Measurements from ENCODE around the gene C20orf202.

C20orf202 gene

GRCh38 chr20:1184638-1185315 lies 18.5 kb upstream of the C20orf202 start, which contains the start of gene TMEM74B:
TSS of gene TMEM74B (minus strand) at chr20:1184981. CDS start at chr20:1183801, 1,180 bp downstream.
- DNase-seq, result peak; percentile 13

GRCh38 chr20:1185316-1185741 lies 17.9 kb upstream of the C20orf202 start:
- DNase-seq, result peak; percentile 58

GRCh38 chr20:1185790-1186334 lies 17.4 kb upstream of the C20orf202 start:
- peak; percentile 74 for DNase-seq

GRCh38 chr20:1186367-1186991 lies 16.8 kb upstream of the C20orf202 start:
- DNase-seq, result no peak

DNA sequence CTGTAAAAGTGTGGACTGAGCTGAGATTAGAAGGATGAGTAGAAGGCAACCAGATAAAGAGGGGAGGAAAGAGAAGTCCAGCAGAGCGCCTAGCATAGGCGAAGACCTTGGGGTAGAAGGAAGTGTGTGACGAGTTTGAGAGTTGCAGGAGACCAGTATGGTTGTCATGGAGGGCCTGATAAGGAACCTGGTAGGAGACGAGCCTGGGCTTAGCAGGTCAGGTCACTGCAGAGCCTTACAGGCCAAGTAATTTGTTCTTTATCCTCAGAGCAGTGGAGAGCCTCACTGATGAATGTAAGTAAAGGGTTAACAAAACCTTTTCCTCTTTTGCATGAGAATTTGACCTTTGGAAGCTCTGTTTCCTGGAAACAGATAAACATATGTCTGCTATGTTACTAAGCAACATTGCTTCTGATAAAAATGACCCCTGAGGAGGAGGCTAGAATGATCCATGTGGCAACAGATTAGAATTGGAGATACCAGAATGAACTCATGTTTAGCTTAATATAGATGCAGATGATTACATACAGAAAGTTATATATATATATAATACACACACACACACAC lies 15.6 kb upstream of the C20orf202 start:
- no peak for DNase-seq

DNA sequence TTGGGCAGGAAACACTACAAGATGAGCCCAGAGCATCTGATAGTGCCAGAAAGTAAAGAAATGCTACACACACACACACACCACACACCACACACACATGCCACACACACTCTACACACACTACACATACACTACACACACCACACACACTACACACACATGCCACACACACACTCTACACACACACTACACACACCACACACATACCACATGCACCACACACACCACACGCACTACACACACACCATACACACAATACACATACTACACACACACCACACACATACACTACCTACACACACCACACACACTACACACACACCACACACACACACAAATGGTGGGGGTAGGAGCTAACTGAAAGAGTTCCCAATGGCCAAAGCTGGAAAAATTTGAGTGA lies 14.9 kb upstream of the C20orf202 start:
- no peak for DNase-seq

GRCh38 chr20:1189827-1190226 lies 13.4 kb upstream of the C20orf202 start:
- DNase-seq, result no peak

DNA sequence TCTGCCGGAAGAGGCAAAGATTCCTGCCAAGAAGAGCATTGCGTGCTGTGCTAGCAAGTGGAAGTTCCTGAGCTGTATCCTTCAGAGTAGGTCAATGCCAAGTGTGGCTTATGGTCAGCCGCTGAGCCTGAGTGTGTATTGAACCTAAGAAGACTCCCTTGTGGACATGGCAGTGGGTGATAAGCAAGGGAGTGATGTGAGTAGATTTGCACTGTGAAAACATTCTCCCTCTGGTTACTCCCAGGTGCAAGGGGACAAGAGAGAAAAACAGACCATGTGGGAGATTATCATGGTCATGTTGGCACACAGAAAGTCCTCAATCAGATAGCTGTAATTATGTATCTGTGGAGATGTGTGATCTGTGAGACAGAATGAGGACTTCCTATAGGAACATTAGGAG lies 12.4 kb upstream of the C20orf202 start:
- no peak for DNase-seq

GRCh38 chr20:1191299-1191698 lies 12.0 kb upstream of the C20orf202 start:
- DNase-seq, result no peak

DNA sequence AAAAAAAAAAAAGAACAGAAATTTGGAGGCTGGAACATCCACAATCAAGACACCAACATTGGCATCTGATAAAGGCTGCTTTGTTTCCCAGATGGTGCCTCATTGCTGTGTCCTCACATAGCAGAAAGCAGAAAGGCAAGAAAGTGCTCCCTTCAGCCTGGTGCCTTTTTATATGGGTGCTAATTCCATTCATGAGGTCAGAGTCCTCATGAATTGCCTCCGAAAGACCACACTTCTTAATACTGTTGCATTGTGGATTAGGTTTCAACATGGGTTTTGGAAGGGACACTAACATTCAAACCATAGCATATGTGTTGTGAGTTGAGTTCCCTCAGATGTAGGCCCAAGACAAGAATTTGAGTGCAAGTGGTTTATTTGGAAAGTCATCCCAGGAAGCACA lies 8.0 kb upstream of the C20orf202 start:
- no peak for DNase-seq

GRCh38 chr20:1196634-1197033 lies 6.6 kb upstream of the C20orf202 start:
- DNase-seq, result no peak

DNA sequence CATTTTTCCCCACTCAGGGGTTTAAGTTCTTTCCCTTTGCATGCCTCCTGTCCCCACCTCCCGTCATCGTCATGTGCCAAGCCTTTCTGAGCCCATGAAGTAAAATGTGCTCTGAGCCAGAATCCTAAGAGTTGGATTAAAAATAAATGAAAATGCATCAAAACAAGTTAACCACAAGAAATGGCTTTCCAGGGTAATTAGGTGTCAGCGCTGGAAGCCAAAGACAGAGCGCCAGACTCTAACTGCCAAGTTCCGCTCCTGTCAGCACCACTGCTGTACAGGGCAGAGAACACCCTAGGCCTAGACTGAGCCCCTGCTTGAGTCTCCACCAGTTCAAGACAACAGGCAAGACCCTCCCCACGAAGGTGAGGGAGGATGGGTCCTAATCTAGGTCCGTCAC lies 5.5 kb upstream of the C20orf202 start:
- DNase-seq, result no peak

DNA sequence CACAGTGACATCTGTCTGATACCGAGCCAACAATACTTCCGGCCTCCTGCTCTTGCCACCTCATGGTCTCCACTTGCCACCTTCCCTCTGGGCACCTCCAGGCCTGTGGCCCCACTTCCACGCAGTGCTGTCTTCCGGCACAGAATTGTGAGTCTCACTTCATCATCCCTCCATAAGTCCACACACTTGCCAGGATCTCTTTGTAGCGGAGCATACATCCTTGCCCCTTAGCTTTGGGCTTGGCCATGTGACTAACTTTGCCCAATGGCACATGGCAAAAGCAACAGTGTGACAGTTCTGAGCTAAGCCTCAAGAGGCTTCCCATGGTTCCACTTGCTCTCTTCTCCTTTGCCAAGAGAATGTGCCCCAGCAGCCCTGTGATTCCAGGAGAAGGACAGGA lies 4.5 kb upstream of the C20orf202 start:
- no peak for DNase-seq

- DNase-seq, result no peak
These were observed 3.9 kb upstream of the C20orf202 start for GRCh38 chr20:1199212-1199873.

- no peak for DNase-seq
These were observed 3.3 kb upstream of the C20orf202 start for GRCh38 chr20:1199964-1200363.

- no peak for DNase-seq
These were observed 376 bp downstream of the C20orf202 start for GRCh38 chr20:1203630-1204029.

DNA sequence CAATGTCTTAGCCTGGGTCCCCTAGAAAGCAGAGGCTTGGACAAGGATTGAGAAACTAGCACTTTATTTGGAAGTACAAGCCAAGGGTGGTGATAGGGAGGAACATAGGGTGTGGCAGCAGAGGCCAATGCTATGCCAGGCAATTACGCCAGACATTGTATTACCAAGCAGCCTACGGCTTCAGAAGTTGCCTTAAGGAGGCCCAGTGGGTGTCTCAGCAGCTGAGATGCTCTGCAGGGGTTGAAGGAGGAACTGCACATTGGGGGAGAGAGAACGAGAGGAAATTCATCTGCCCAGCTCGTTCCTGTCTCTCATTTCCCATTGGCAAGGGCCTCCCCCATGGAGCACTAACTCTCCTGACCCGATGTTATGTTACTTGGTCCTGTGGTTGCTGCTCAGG lies 859 bp downstream of the C20orf202 start:
- DNase-seq, result no peak

GRCh38 chr20:1204576-1204975 lies 1.3 kb downstream of the C20orf202 start:
- DNase-seq, result no peak

DNA sequence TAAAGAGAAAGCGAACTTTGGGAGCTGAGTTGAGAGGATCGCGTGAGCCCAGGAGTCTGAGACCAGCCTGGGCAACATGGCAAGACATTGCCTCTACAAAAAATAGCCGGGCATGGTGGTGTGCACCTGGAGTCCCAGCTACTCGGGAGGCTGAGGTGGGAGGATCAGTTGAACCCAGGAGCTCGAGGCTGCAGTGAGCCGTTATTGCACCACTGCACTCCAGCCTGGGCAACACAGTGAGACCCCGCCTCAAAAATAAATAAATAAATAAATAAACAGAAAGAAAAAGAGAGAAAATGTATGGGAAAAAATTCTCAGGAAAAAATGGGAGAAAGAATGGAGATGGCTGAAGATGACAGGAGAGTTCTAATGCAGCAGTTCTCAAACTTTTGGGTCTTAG lies 2.5 kb downstream of the C20orf202 start:
- no peak for DNase-seq

DNA sequence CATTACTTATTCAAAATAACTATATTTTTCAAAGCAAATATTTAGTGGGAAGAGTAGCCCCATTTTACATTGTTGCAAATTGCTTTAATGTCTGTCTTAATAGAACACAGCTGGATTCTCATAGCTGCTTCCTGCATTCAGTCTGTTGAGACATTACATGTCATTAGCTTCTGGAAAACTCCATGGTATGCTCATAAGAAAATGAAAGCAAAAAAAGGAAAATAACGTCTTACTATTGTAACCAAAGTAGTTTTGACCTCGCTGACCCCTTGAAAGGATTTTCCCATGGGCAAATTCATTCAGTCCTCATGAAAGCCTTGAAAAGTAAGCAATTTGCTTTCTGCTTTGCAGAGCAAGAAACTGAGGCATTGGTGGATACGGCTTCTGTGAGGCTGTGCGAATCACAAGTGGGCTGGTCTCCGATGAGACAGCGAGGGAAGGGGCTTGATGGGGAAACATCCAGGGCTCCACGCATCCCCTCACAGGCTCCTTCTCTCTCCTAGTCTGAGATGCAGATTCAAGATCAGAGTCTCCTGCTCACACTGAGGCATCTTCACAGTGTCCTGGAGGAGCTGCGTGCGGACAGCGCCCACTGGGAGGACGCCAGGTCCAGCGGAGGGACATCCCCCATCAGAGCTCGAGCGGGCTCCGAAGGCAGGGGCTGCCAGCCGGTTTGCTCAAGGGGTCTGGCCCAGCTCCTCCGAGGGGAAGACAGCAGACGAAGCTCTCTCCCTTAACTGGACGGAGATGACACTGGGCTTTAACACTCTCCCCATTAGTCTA lies 3.3 kb downstream of the C20orf202 start:
- DNase-seq, result no peak

- no peak for DNase-seq
These were observed 4.1 kb downstream of the C20orf202 start for GRCh38 chr20:1207293-1207878.

All from NCI-H82 (cell line).